Measurements from ENCODE around the gene RBM43.

DNA sequence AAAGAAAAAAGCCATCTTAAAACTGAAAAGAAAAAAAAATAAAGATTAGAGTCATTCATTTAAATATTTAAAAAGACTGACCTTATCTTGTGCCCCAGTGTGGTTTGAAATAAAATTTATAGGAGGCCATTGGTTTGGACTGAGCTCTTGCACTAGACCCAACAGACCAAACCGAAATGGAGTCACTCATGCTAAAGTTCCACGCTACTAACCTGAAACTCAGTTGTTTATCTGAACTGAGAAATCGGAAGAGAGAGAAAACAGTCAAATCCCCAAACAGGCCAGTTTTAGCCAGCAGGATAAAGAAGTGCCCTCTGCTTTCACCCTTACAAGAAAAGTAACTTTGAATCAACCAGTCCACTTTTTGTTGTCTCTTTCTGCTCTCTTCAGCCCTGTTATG is 18.2 kb downstream of the RBM43 start:
- TF ChIP-seq, protein P1, sequence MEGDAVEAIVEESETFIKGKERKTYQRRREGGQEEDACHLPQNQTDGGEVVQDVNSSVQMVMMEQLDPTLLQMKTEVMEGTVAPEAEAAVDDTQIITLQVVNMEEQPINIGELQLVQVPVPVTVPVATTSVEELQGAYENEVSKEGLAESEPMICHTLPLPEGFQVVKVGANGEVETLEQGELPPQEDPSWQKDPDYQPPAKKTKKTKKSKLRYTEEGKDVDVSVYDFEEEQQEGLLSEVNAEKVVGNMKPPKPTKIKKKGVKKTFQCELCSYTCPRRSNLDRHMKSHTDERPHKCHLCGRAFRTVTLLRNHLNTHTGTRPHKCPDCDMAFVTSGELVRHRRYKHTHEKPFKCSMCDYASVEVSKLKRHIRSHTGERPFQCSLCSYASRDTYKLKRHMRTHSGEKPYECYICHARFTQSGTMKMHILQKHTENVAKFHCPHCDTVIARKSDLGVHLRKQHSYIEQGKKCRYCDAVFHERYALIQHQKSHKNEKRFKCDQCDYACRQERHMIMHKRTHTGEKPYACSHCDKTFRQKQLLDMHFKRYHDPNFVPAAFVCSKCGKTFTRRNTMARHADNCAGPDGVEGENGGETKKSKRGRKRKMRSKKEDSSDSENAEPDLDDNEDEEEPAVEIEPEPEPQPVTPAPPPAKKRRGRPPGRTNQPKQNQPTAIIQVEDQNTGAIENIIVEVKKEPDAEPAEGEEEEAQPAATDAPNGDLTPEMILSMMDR (IDR thresholded peaks at IDR 0.05): no peak
- no peak for TF ChIP-seq POLR2A (IDR thresholded peaks at IDR 0.05)
